Caki2 (cell line): Measurements from ENCODE around the gene THOC1. TPM values are rescaled to one million over a fixed set of nuclear protein-coding genes. Genes with fewer than 3 reads are reported as not detected.

ENCODE experiments used
- DNase-seq: peaks from one replicate; pipeline ENCODE4 v3.0.0-alpha.2; 2015; ENCODE audit warnings: low read depth
- in situ Hi-C: cut with HindIII; loops from 2 replicates; pipeline ENCODE4 v1.10.0; 2016; ENCODE audit warnings: low sequenced_read_pairs, low pct_unique_long_range_greater_than_20kb, mixed read lengths
- total RNA-seq: library from RNA; depleted of rRNA; stranded (reverse); fragments of >200 nt; shearing (Covaris generic); gene quantifications from 2 replicates; pipeline ENCODE4 v1.2.3, GENCODE V29; 2014; ENCODE audit warnings: low replicate concordance

The THOC1 gene
- total RNA-seq, 1 experiment from 2014 or later: 21.0 TPM

GRCh38 chr18:286515-287310 is 18.9 kb upstream of the THOC1 start:
- DNase-seq: peak; percentile 12
- in situ Hi-C loops: no loop called here

DNA sequence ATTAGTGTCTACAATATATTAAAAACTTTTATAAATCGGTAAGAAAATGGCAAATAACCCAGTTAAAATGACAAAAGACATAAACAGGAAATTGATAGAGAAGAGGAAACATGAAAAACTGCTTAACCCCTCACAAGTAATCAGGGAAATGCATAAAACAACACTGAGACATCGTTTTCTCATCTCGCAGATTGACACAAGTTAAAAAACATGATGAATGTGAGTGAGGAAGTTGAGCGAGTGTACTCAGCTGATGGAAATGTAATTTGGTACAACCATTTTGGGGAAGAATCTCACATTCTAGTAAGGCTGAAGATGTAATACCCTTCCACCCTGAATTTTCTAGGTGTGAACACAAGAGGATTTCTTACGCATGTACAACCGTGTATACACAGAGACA is 18.0 kb upstream of the THOC1 start:
- in situ Hi-C loops: no loop called here
- DNase-seq: no peak

DNA sequence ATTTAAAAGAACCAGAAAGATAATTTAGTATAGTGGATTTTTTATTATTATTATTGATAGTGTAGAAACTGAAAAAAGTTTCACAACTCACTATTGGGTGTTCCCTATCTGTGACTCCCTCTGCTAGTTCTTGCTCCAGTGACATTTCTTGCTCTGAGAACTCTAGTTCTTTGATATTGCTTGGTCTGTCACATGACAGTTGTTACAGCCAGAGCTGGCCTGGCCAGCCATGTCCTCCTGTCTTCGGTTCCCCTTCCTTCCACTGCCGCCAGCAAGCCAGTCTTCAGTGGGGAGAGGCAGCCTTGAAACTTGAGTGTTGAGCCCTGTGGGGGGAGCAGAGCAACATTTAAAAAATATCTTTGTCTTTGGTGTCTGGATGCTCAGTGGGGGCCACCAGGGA is 7.6 kb upstream of the THOC1 start:
- in situ Hi-C loops: no loop called here
- DNase-seq: no peak

GRCh38 chr18:274313-274712 is 6.5 kb upstream of the THOC1 start:
- no peak for DNase-seq
- in situ Hi-C loops: no loop called here

GRCh38 chr18:273525-273924 is 5.7 kb upstream of the THOC1 start:
- in situ Hi-C loops: no loop called here
- no peak for DNase-seq

GRCh38 chr18:272650-273049 is 4.8 kb upstream of the THOC1 start:
- in situ Hi-C loops: no loop called here
- no peak for DNase-seq

DNA sequence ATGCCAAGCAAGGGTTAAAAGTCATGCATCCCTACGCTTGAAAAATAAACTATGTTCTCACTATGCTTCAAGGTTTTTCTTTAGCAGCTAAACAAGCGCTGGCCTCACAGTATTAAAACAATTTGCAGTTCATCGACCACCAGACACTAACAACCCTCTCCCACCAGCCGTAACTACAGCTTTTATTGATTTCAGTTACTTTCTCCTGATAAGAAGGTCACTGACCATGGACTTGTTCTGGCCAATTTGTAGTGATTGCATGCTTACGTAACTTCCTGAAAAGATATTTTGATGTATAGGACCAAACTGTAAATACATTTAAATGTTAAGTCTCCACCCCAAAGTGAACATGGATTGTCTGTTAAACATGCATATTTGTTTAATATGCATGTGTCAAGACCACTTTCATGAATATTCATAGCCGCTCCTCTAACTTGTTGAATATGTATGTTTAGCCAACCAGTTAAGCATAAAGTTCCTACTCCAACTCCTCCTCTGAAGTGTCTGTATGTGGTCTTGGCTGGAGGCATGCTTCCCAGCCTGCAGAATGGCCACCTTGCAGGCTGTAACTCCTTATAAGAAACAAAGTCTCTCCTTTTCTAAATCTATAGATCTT is 1.7 kb upstream of the THOC1 start:
- in situ Hi-C loops: no loop called here

GRCh38 chr18:267380-267687 is 513 bp downstream of the THOC1 start:
- no peak for DNase-seq

More for the DNA sequence above, 1.7 kb upstream of the THOC1 start:
- DNase-seq: peak; percentile 22

GRCh38 chr18:261398-262073 is 6.3 kb downstream of the THOC1 start:
- no peak for DNase-seq
- in situ Hi-C loops: no loop called here

More at GRCh38 chr18:267380-267687, 513 bp downstream of the THOC1 start:
- in situ Hi-C loops: no loop called here

DNA sequence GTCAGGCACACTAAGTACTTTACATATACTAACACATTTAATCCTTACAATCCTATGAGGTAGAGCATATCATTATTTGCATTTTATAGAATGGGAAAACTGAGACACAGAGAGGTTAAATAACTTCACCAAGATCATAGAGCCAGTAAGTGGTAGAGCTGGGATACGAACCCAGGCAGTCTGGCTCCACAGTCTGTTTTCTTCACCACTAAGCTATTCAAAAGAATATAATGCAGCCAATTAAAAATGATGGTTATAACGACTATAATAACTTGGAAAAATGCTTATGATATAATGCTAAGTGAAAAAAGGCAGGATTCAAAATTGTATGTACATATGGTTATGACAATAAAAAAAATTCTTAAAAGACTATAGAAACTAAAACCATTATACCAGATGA is 7.3 kb downstream of the THOC1 start:
- no peak for DNase-seq
- in situ Hi-C loops: no loop called here

GRCh38 chr18:255171-255570 is 12.7 kb downstream of the THOC1 start:
- DNase-seq: no peak
- in situ Hi-C loops: no loop called here

DNA sequence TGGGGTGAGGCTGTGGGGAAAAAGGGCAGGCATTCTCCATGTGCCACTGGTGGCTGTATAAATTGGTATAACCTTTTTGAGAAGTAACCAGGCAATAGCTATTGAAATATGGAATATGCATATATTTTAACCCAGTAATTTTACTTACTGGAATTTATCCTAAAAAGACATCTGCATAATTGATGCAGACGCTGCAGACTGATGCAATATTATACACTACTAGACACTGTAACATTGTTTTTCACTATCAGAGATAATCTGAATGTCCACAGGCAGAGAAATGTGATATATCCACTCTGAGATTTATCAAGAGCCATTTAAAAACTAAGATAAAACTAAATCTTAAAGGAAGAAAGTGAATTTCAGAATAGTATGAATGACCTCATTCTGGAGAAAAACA is 14.7 kb downstream of the THOC1 start:
- no peak for DNase-seq
- in situ Hi-C loops: no loop called here

- in situ Hi-C loops: no loop called here
- DNase-seq: no peak
Measured at GRCh38 chr18:251572-251971, 16.3 kb downstream of the THOC1 start.

GRCh38 chr18:250685-251084 is 17.2 kb downstream of the THOC1 start:
- in situ Hi-C loops: no loop called here
- DNase-seq: no peak

GRCh38 chr18:248053-248452 is 19.8 kb downstream of the THOC1 start:
- no peak for DNase-seq
- in situ Hi-C loops: no loop called here

- no peak for DNase-seq
- in situ Hi-C loops: no loop called here
Measured at GRCh38 chr18:245282-245847, 22.5 kb downstream of the THOC1 start.

- in situ Hi-C loops: no loop called here
- no peak for DNase-seq
Measured at GRCh38 chr18:240175-240574, 27.7 kb downstream of the THOC1 start.

GRCh38 chr18:231563-231962 is 36.3 kb downstream of the THOC1 start:
- no peak for DNase-seq
- in situ Hi-C loops: no loop called here

GRCh38 chr18:228586-228985 is 39.3 kb downstream of the THOC1 start:
- in situ Hi-C loops: no loop called here
- DNase-seq: no peak
